SK-N-MC (cell line): Measurements from ENCODE around the gene P2RY10.

ENCODE experiments used
- EZH2 ChIP-seq: fragments of 200-600 bp; sonication (generic); IDR thresholded peaks from one replicate; pipeline ENCODE4 v1.6.1; 2017; ENCODE audit warnings: antibody characterized with exemption
- FOXP2 ChIP-seq: optimal IDR thresholded peaks from 2 replicates; pipeline ENCODE3; 2011; ENCODE audit warnings: mild to moderate bottlenecking, moderate library complexity; ENCODE audit not compliant: insufficient read depth; ENCODE audit errors: extremely low read length, control extremely low read depth
- POLR2AphosphoS5 ChIP-seq: IDR thresholded peaks from 2 replicates; pipeline ENCODE4 v1.6.1; 2012; ENCODE audit warnings: mild to moderate bottlenecking, low read depth, low read length, borderline replicate concordance

DNA sequence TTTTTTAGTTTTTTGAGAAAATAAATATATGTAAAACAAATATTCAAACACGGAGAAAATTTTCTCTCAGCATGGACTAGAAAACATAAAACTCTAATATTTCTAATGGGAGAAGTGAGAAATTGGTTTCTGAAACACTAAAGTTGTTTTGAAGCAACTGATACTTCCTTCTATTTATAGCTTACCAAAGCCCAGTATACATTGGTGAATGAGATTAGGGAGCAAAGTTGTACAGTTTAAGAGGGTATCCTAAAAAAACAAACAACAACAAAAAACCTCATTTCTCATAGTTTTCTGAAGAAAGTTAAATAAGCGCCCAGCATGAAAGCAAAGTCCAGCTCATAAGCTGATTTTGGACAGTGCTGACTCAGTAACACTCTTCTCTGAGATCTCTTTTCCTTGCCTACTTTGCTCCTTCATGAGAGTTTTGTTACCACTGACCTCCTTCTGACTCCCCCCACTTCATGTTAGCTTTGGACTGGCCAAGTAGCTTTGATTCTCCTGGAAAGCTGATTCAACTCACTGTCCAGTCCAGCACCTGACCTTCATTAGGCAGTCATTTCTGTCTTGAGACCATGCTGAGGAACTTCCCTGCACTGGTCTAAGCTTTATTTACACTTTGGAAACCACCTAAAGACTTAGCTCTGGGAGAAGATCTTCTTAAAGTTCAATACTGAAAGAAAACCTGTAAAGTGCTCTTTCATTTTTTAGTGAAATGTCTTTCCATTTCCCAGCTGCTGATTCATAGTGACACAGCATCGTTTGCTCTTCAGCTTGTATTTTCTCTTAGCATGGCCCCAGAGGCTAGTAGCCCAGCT is 21.8 kb upstream of the P2RY10 start:
- TF ChIP-seq EZH2 (no peak), POLR2AphosphoS5 (no peak), FOXP2 (no peak)
